HG03469 (cell line): ENCODE data around the gene WFIKKN2.
"Not testable (repeated sequence)": the region's sequence is repeated elsewhere in the genome, so short reads cannot be mapped to it uniquely, and the experiment has no call there.

Source experiments
- ATAC-seq: cut with Tn5 transposase; IDR thresholded peaks from one replicate; pipeline ENCODE4 v1.9.1; 2021; ENCODE audit warnings: mild to moderate bottlenecking, moderate library complexity, moderate number of reproducible peaks; ENCODE audit not compliant: unreplicated experiment

The WFIKKN2 gene, protein sequence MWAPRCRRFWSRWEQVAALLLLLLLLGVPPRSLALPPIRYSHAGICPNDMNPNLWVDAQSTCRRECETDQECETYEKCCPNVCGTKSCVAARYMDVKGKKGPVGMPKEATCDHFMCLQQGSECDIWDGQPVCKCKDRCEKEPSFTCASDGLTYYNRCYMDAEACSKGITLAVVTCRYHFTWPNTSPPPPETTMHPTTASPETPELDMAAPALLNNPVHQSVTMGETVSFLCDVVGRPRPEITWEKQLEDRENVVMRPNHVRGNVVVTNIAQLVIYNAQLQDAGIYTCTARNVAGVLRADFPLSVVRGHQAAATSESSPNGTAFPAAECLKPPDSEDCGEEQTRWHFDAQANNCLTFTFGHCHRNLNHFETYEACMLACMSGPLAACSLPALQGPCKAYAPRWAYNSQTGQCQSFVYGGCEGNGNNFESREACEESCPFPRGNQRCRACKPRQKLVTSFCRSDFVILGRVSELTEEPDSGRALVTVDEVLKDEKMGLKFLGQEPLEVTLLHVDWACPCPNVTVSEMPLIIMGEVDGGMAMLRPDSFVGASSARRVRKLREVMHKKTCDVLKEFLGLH

DNA sequence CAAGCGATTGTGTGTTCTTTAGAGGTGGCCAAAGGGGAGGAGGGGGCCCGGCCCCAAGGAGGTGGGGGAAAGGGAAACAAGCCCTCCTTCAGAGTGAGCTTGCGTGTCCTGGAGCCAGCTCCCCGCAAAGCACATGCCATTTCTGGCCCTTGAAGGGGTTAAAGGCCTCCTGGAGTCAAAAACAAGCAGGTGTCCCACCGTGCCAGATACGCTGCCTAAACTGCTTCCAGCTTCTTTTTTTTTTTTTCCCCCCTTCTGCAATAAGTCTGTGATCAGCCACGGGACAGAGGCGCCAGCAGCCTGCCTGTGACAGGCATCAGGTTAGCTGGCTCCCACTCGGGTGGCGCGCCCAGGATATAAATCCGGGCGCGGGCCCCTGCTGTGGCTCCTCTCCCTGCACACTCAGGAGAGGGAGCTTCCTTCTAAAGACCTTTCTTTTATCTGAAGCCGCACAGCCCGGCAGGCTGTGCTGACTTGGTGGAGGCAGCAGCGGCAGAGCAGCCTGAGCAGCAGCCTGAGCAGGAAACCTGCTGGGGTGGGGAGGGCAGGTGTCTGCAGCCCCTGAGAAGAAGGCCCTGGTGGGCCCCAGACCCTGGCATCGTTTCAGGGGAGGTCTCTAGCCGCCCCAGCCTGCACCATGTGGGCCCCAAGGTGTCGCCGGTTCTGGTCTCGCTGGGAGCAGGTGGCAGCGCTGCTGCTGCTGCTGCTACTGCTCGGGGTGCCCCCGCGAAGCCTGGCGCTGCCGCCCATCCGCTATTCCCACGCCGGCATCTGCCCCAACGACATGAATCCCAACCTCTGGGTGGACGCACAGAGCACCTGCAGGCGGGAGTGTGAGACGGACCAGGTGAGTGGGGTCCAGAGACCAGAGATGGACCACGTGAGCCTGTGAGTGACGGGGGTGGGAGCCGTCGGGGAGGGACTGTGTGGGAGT is at the start of gene WFIKKN2:
TSS of gene WFIKKN2 (plus strand) at position 286 of the 934 bp plus-strand sequence. CDS start at position 638, 352 bp downstream.
- no peak for ATAC-seq

DNA sequence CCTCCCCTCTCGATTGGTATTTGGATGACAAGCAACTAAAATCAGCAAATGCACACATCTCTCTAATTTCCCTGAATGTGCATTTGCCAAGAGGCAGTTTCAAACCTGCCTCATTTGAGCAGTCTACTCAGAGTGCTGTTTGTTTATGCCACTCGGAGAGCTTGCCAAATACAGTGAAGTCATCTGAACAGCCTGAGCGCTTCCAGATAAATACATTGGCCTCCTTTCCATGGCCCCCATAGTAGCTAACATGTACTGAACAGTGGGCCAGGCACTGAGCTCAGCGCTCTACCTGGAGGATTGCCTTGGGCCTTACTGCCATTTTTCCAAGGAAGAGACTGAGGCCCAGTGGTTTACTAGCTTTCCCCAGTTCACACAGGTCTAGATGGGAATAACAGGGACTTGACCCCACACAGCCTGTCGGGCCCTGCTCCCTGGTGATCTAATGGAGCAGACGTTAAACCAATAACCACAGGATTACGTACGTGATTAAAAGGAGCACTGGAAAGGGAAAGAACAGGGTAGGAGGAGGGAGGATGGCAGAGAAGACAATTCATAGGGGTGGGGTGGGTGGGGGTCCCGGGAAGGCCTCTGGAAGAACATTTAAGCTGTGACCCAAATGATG is 49.3 kb upstream of the WFIKKN2 start:
- ATAC-seq: no peak

DNA sequence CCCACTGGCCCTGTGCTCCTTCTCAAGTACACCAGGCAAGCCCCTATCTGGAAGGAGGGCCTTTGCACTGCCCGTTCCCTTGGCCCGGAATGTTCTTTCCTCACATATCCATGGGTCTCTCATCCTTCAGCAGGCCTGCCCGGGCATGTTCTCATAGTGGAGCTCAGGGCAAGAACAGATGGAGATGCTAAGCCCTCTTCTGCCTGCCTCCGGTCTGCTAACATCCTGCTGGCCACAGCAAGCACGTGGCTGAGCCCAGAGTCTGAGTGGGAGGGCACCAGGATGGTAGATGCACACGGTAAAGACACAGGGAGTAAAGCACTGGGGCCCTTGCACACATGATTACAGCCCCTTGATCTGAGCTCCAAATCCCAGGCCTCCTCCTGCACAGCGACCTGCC is 48.3 kb upstream of the WFIKKN2 start:
- no peak for ATAC-seq

DNA sequence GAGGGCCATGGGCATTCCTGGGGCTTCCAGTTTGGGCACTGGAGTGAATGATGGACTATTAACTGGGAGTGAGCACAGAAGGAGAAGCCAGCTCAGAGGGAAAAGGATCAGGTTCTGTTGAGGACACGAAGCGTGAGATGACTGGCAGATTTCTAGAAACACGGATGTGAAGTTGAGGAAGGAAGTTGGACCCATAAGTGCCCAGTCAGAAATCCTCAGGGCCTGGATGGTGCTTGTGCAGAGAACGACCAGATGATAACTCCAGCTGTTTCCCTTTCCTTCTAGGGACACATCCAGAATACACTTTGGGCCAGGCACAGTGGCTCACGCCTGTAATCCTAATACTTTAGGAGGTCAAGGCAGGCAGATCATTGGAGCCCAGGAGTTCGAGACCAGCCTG is 44.8 kb upstream of the WFIKKN2 start:
- no peak for ATAC-seq

DNA sequence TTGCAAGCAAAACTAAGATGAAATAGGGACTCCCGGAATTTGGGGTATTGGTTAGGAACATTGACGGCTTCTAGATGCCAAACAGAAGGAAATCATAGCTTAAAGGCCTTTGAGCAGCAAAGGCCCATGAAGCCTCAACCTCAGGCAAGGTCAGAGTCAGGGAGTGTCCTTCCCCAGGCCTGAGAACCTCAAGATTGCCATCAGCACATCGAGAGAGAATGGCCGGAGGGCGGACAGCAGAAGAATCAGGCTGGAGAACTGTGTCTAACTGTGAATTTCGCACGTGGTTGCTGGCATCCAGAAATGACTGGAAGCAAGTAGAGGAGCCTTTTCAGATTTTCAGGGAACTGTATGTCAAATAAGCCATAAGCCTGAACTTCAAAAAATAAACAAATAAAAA is 43.3 kb upstream of the WFIKKN2 start:
- ATAC-seq: no peak

DNA sequence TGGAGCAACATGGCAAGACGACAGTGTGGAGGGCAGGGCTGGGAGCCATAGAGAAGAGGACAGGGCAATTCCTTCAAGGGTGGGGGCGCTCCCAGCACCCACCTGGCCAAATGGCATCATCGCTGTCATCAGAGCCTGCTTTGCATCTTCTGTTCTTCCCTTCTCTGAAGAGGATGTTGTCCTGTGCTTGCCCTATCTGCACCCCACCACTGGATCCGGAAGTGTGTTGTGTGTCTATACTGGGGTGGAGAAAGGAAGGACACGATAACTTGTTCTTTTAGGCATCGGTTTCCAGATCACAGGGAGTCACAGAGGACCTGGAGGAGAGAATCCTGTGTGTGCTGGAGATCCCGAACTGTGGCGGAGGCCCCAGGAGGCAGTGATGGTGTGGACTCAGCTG is 42.4 kb upstream of the WFIKKN2 start:
- ATAC-seq: no peak

DNA sequence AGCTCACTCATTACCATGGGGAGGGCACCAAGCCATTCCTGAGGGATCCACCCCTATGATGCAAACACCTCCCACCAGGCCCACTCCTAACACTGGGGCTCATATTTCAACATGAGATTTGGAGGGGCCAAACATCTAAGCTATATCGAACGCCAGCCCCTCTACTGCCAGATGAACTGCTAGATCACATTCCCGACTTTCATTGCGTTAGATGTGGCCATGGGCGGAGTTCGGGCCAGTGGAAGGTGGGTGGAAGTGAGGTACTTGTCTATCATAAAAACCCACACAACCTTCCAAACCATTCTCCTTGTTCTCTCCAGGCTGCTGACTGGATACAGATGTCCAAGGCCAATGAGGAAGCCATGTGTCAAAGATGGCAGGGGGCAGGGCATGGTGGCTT is 41.0 kb upstream of the WFIKKN2 start:
- ATAC-seq: no peak

DNA sequence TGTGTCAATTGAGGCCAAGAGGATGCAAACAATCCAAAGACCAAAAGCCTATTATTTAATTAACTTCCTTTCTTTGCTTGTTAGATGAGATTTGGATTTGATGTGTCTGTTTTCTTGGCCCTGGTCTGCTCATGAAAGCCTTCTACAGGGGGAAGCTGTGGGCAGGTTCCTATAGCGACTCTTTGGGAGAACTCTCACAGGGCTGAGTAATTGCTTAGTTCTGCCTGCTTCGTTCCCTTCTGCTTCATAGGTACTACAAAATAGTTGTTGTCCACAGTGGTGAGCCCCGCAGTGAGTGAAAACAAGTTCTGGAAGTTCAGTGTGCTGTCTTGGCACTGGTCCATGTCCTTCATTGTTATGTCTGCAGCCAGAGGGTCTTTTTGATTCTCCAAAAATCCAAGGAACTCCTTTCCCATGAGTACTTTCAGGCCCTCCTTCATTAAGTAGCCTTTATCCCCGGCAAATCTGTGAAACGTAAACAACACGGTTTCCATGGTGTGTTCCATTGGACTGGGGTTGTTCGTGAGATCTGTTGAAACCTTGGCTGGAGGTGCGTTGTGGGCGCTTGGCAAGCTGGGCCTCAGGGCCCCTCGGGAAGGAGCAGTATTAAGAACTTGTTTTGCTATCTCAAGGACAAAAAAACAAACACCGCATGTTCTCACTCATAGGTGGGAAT is 38.1 kb upstream of the WFIKKN2 start:
- no peak for ATAC-seq

DNA sequence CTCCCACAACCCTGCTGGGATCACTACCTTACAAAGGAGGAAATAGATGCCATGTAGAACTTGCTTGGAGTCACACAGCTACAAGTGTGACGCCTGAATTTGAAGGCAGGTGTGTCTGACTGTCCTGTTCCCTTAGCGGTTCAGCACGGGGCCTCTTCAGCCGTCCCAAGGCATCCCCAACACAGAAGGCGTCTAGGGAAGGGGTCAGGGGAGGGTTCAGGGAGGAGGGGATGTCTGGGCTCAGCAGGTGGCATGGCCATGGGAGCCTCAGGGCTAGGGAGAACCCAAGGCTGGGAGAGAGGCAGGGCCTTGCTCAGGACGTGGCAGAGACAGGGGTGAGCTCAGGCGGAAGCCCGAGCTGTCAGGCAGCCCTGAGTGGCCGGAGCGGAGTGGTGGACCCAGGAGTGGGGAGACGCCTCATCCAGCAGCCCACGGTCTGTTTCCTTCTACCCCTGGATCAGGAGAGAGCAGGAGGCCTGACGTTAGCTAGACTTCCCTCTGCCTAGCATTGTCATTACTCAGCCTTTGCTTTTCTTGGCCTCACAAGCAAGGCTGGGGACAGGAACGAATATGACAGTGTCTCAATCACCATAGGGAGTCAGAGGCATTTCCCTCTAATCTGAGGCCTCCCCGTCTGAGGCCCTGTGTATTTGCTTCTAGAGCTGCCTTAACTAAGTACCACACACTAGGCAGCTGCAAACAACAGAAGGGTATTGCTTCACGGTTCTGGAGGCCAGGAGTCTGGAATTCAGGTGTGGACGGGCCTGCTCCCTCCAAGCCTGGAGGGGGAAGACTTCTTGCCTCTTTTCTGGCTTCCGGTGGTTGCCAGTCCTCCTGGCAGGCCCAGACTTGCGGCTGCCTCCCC is 36.7 kb upstream of the WFIKKN2 start:
- ATAC-seq: no peak

DNA sequence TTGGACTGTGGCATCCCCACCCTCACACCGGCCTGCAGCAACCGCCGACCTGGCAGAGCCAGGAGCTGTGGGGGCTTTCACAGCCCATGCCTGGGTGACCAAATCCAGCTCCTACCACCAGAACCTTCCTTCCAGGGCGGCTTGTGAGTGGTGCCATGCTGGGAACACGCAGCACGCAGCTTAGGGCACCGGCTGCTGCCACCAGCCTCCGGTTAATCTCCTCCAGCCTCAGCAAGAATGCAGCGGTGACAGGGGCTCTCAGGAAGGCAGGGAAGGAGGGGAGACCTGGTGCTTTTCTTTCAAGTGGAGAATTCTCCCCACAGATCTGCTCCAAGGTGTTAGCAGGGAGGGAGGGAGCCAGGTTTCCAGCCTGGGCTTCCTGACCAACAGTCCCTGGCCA is 35.8 kb upstream of the WFIKKN2 start:
- ATAC-seq: no peak

DNA sequence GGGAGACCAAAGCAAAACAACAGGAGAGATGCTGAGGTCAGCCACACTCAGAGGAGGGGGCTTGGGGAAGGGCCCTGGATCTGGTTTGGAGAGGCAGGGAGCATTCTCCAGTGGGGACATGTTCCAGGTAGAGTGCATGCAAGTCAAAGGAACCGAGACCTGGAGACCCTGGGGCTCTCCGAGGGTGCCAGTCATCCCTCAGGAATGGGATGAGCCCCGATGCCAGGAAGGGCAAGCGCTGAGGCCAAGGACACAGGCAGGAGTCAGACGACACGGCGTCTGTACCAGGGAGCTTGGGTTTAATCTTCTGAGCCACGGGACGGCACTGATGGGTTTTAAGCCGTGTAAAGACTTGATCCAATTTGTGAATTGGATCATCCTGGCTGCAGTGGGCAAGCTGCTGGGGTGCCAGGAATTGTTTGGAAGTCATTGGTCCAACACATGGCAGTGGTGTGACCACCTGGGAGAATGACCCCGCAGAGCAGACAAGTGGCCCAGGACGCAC is 35.1 kb upstream of the WFIKKN2 start:
- ATAC-seq: no peak

DNA sequence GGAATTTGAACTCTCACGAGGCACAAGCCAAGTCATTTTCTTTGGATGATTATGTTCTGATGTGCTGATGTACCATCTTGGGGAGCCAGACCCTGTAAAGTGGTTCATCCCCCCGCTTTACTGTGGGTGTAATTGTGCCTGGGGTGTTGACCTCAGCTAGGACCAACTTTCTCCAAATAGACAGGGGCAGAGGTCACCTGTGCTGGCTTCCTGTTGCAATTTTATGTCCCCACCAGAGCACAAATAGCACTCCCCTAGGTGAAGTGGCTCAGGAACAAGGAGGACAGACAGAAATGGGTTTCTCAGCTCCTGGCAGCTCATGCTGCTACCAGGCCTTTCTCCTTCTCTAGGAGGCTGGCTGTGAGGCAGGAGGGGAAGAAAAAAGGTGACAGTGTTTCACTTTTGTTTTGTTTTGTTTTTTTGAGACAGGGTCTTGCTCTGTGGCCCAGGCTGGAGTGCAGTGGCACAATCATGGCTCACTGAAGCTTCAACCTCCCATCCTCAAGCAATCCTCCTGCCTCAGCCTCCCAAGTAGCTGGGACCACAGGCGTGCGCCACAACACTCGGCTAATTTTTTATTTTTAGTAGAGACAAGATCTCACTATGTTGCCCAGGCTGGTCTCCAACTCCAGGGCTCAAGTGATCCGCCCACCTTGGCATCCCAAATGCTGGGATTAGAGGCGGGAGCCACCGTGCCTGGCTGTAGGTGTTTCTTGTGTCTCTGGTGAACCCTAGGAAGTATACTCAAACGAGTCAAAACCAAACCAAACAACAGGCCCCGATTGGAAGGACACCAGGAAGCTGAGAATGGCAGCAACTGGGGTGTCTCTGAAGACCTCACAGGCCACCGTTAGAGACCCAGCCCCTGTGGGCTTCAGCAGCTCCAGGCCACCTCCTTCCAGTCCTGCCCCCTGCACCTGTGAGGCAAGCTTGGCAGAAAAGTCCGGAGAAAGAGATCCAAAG is 32.5 kb upstream of the WFIKKN2 start:
- no peak for ATAC-seq

DNA sequence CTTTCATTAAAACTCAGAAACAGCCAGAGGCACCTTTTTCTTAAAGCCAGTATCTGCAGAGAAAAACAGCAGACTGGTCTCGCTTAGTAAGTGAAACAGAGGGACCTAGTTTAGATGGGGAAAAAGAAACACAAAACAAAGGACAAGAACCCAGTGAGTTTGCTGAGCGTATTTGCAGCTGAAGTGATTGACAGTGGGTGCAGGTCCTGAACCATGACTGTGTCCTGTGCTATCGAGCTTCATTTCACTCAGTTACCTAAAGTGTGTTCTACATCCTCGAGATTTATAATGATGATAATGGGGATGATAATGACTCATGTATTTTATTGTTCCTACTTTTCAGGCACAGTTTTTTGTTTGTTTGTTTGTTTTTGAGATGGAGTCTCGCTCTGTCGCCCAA is 31.7 kb upstream of the WFIKKN2 start:
- no peak for ATAC-seq

DNA sequence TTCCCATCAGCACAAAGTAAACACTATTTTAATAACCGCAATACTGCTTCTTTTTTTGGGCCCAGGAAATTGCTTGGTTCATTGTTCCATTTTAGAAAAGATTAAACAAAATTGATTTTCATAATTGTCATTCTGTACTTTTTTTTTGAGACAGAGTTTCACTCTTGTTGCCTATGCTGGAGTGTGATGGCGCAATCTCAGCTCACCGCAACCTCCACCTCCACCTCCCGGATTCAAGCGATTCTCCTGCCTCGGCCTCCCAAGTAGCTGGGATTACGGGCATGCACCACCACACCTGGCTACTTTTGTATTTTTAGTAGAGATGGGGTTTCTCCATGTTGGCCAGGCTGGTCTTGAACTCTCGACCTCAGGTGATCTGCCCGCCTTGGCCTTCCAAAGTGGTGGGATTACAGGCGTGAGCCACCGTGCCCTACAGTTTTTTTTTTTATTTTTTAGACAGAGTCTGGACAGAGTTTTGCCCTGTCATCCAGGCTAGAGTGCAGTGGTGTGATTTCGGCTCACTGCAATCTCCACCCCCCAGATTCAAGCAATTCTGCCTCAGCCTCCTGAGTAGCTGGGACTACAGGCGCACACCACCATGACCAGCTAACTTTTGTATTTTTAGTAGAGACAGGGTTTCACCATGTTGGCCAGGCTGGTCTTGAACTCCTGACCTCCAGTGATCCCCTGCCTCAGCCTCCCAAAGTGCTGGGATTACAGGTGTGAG is 30.5 kb upstream of the WFIKKN2 start:
- ATAC-seq: not testable (repeated sequence)

DNA sequence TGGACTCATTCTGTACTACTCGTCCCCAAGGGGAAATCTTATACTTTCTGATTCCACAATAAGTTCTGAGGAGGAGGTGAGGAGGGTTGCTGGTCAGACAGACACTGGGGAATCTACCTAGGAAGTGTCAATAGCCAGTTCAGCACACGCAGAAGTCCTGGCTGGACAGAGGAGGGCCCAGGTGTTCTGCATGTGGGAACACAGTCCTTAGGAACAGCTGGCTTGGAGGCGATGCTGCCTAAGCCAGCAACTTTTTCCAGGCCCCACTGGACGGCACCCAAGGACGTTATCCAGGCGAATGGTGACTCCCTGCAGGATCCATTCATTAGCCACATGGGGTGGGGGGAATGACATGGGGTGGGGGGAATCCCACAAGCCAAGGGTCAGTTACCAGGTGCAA is 29.9 kb upstream of the WFIKKN2 start:
- ATAC-seq: no peak

DNA sequence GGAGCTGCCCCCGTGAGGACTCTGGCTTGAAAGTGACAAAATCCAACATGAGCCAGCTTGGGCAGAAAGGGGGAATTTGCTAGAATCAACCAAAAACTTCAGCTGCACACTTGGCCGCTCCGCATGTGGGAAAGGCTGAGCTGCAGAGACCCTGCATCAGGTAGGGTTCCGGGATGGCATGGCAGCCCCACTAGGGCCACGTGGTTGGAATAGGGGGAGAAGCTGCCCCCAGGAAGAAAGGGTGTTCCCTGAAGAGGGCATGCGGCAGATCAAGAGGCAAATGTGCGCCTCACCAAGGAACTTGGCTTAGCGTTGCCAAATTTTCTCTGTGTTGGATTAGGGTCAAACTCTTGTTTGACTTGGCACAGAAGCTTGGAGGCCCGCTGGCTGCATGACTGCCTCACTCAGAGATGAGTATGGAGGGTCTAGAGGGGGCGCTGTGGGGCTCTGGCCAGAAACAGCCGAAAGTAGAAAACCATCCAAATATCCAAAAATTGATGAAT is 29.2 kb upstream of the WFIKKN2 start:
- ATAC-seq: no peak

DNA sequence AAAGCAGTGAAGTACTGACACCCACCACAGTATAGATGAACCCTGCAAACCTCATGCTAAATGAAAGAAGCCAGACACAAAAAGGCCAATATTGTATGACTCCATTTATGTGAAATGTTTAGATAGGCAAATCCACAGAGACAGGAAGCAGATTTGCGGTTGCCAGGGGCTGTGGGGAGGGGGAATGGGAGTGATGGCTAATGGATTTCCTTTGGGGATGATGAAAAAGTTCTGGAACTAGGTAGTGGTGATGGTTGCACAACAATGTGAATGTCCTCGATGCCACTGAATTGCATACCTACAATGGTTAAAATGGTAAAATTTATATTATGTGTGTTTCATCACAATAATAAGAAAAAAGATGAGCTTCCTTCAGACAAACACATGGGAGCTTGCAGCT is 28.4 kb upstream of the WFIKKN2 start:
- no peak for ATAC-seq
